Activated naive CD8-positive, alpha-beta T cell treated with anti-CD3 and anti-CD28 coated beads for 36 hours (primary cell): Measurements from ENCODE around the gene LOC128125822.

Experiments
- DNase-seq: peaks from one replicate; pipeline ENCODE4 v3.0.0; 2021
- H3K27ac Mint-ChIP-seq: one replicate; pipeline ENCODE4 v1.8.0; 2022; ENCODE audit warnings: mild to moderate bottlenecking, moderate library complexity, mixed read lengths
- H3K27me3 Mint-ChIP-seq: one replicate; pipeline ENCODE4 v1.8.0; 2022; ENCODE audit warnings: mild to moderate bottlenecking, mixed read lengths
- H3K36me3 Mint-ChIP-seq: one replicate; pipeline ENCODE4 v1.8.0; 2021; ENCODE audit warnings: mild to moderate bottlenecking, mixed read lengths
- H3K4me1 Mint-ChIP-seq: one replicate; pipeline ENCODE4 v1.8.0; 2021; ENCODE audit warnings: mixed read lengths
- H3K4me3 Mint-ChIP-seq: one replicate; pipeline ENCODE4 v1.8.0; 2022; ENCODE audit warnings: mild to moderate bottlenecking, moderate library complexity, mixed read lengths
- H3K9me3 Mint-ChIP-seq: one replicate; pipeline ENCODE4 v1.8.0; 2022; ENCODE audit warnings: mixed read lengths

Gene LOC128125822

GRCh38 chr6:63543001-63543400 is 29.3 kb upstream of the LOC128125822 start:
- Mint-ChIP-seq H3K4me3 (no peak overlapping the region), H3K27me3 (peaks cover 48% of the 10 kb centered on the region), H3K27ac (no peak overlapping the region), H3K36me3 (no peaks in the 10 kb centered on the region), H3K4me1 (no peaks in the 10 kb centered on the region), H3K9me3 (peaks cover 1% of the 10 kb centered on the region)
- no peak for DNase-seq

- no peak overlapping the region for H3K4me3 Mint-ChIP-seq
- H3K27me3 Mint-ChIP-seq: peaks cover 50% of the 10 kb centered on the region
- no peak overlapping the region for H3K27ac Mint-ChIP-seq
- H3K4me1 Mint-ChIP-seq: no peaks in the 10 kb centered on the region
- peaks cover 1% of the 10 kb centered on the region for H3K9me3 Mint-ChIP-seq
- no peak for DNase-seq
- no peaks in the 10 kb centered on the region for H3K36me3 Mint-ChIP-seq
Observed at GRCh38 chr6:63543982-63544381, 28.3 kb upstream of the LOC128125822 start.

- H3K4me3 Mint-ChIP-seq: no peak overlapping the region
- H3K4me1 Mint-ChIP-seq: no peaks in the 10 kb centered on the region
- H3K27ac Mint-ChIP-seq: no peak overlapping the region
- no peaks in the 10 kb centered on the region for H3K9me3 Mint-ChIP-seq
- no peaks in the 10 kb centered on the region for H3K36me3 Mint-ChIP-seq
- H3K27me3 Mint-ChIP-seq: peaks cover 31% of the 10 kb centered on the region
- DNase-seq: no peak
Observed at GRCh38 chr6:63546236-63546635, 26.0 kb upstream of the LOC128125822 start.

GRCh38 chr6:63546697-63547096 is 25.6 kb upstream of the LOC128125822 start:
- no peaks in the 10 kb centered on the region for H3K9me3 Mint-ChIP-seq
- H3K4me3 Mint-ChIP-seq: no peak overlapping the region
- H3K4me1 Mint-ChIP-seq: no peaks in the 10 kb centered on the region
- H3K36me3 Mint-ChIP-seq: no peaks in the 10 kb centered on the region
- no peak for DNase-seq
- peaks cover 31% of the 10 kb centered on the region for H3K27me3 Mint-ChIP-seq
- H3K27ac Mint-ChIP-seq: no peak overlapping the region

GRCh38 chr6:63549076-63549475 is 23.2 kb upstream of the LOC128125822 start:
- no peak overlapping the region for H3K4me3 Mint-ChIP-seq

GRCh38 chr6:63553208-63553607 is 19.1 kb upstream of the LOC128125822 start:
- DNase-seq: no peak
- no peaks in the 10 kb centered on the region for H3K4me1 Mint-ChIP-seq
- no peak overlapping the region for H3K4me3 Mint-ChIP-seq
- H3K36me3 Mint-ChIP-seq: no peaks in the 10 kb centered on the region
- no peak overlapping the region for H3K27ac Mint-ChIP-seq
- H3K9me3 Mint-ChIP-seq: no peaks in the 10 kb centered on the region
- peaks cover 3% of the 10 kb centered on the region for H3K27me3 Mint-ChIP-seq

More at GRCh38 chr6:63549076-63549475, 23.2 kb upstream of the LOC128125822 start:
- Mint-ChIP-seq H3K36me3 (no peaks in the 10 kb centered on the region), H3K27ac (no peak overlapping the region), H3K27me3 (peaks cover 19% of the 10 kb centered on the region), H3K9me3 (no peaks in the 10 kb centered on the region), H3K4me1 (no peaks in the 10 kb centered on the region)
- no peak for DNase-seq

GRCh38 chr6:63553900-63554299 is 18.4 kb upstream of the LOC128125822 start:
- H3K27me3 Mint-ChIP-seq: peaks cover 3% of the 10 kb centered on the region
- H3K9me3 Mint-ChIP-seq: no peaks in the 10 kb centered on the region
- H3K27ac Mint-ChIP-seq: no peak overlapping the region
- H3K36me3 Mint-ChIP-seq: no peaks in the 10 kb centered on the region
- H3K4me3 Mint-ChIP-seq: no peak overlapping the region
- no peak for DNase-seq
- no peaks in the 10 kb centered on the region for H3K4me1 Mint-ChIP-seq

- H3K4me1 Mint-ChIP-seq: no peaks in the 10 kb centered on the region
- no peaks in the 10 kb centered on the region for H3K36me3 Mint-ChIP-seq
- H3K27ac Mint-ChIP-seq: no peak overlapping the region
- DNase-seq: no peak
- H3K27me3 Mint-ChIP-seq: peaks cover 3% of the 10 kb centered on the region
- H3K9me3 Mint-ChIP-seq: no peaks in the 10 kb centered on the region
- no peak overlapping the region for H3K4me3 Mint-ChIP-seq
Observed at GRCh38 chr6:63554782-63555181, 17.5 kb upstream of the LOC128125822 start.

- DNase-seq: no peak
- Mint-ChIP-seq H3K27ac (no peak overlapping the region), H3K4me3 (no peak overlapping the region), H3K27me3 (peaks cover 3% of the 10 kb centered on the region), H3K4me1 (no peaks in the 10 kb centered on the region), H3K9me3 (no peaks in the 10 kb centered on the region), H3K36me3 (no peaks in the 10 kb centered on the region)
Observed at GRCh38 chr6:63556369-63556768, 15.9 kb upstream of the LOC128125822 start.

- Mint-ChIP-seq H3K36me3 (no peaks in the 10 kb centered on the region), H3K4me1 (no peaks in the 10 kb centered on the region), H3K4me3 (no peak overlapping the region), H3K27me3 (peaks cover 3% of the 10 kb centered on the region), H3K9me3 (no peaks in the 10 kb centered on the region), H3K27ac (no peak overlapping the region)
- no peak for DNase-seq
Observed at GRCh38 chr6:63558278-63558677, 14.0 kb upstream of the LOC128125822 start.

GRCh38 chr6:63560801-63561287 is 11.4 kb upstream of the LOC128125822 start:
- no peaks in the 10 kb centered on the region for H3K9me3 Mint-ChIP-seq
- no peak for DNase-seq
- peak overlapping the region; percentile 12 for H3K27ac Mint-ChIP-seq
- H3K27me3 Mint-ChIP-seq: peaks cover 3% of the 10 kb centered on the region
- H3K4me1 Mint-ChIP-seq: no peaks in the 10 kb centered on the region
- H3K4me3 Mint-ChIP-seq: no peak overlapping the region
- no peaks in the 10 kb centered on the region for H3K36me3 Mint-ChIP-seq

GRCh38 chr6:63561288-63561687 is 11.0 kb upstream of the LOC128125822 start:
- no peak overlapping the region for H3K4me3 Mint-ChIP-seq
- no peaks in the 10 kb centered on the region for H3K36me3 Mint-ChIP-seq
- no peaks in the 10 kb centered on the region for H3K9me3 Mint-ChIP-seq
- DNase-seq: no peak
- peaks cover 3% of the 10 kb centered on the region for H3K27me3 Mint-ChIP-seq
- no peak overlapping the region for H3K27ac Mint-ChIP-seq
- H3K4me1 Mint-ChIP-seq: no peaks in the 10 kb centered on the region

GRCh38 chr6:63563235-63563634 is 9.0 kb upstream of the LOC128125822 start:
- no peaks in the 10 kb centered on the region for H3K4me1 Mint-ChIP-seq

GRCh38 chr6:63565058-63565726 is 7.1 kb upstream of the LOC128125822 start:
- DNase-seq: no peak
- no peaks in the 10 kb centered on the region for H3K9me3 Mint-ChIP-seq
- no peaks in the 10 kb centered on the region for H3K4me1 Mint-ChIP-seq
- no peak overlapping the region for H3K4me3 Mint-ChIP-seq
- no peak overlapping the region for H3K27ac Mint-ChIP-seq
- no peaks in the 10 kb centered on the region for H3K27me3 Mint-ChIP-seq
- H3K36me3 Mint-ChIP-seq: no peaks in the 10 kb centered on the region

More at GRCh38 chr6:63563235-63563634, 9.0 kb upstream of the LOC128125822 start:
- Mint-ChIP-seq H3K27me3 (no peaks in the 10 kb centered on the region), H3K4me3 (no peak overlapping the region), H3K27ac (no peak overlapping the region), H3K36me3 (no peaks in the 10 kb centered on the region), H3K9me3 (no peaks in the 10 kb centered on the region)
- no peak for DNase-seq

- H3K4me3 Mint-ChIP-seq: no peak overlapping the region
- H3K36me3 Mint-ChIP-seq: no peaks in the 10 kb centered on the region
- DNase-seq: no peak
- H3K4me1 Mint-ChIP-seq: peaks cover 2% of the 10 kb centered on the region
- no peaks in the 10 kb centered on the region for H3K9me3 Mint-ChIP-seq
- H3K27me3 Mint-ChIP-seq: no peaks in the 10 kb centered on the region
- no peak overlapping the region for H3K27ac Mint-ChIP-seq
Observed at GRCh38 chr6:63565727-63566596, 6.3 kb upstream of the LOC128125822 start.
